MM.1S (cell line): ENCODE measurements around the gene DHFR.

Source experiments
- EZH2 ChIP-seq: fragments of 300-600 bp; sonication (generic); optimal IDR thresholded peaks from 2 replicates; pipeline ENCODE3; 2017; ENCODE audit warnings: low read depth, mild to moderate bottlenecking, antibody characterized with exemption, low read length, mixed read lengths
- TF ChIP-seq, protein P1 (sequence below): fragments of 300-600 bp; sonication (generic); IDR thresholded peaks from 2 replicates; pipeline ENCODE4 v1.5.1; 2016; ENCODE audit warnings: antibody characterized with exemption, low read length, mixed read lengths

GRCh38 chr5:80622756-80623155 is 32.0 kb downstream of the DHFR start:
- TF ChIP-seq, protein P1, sequence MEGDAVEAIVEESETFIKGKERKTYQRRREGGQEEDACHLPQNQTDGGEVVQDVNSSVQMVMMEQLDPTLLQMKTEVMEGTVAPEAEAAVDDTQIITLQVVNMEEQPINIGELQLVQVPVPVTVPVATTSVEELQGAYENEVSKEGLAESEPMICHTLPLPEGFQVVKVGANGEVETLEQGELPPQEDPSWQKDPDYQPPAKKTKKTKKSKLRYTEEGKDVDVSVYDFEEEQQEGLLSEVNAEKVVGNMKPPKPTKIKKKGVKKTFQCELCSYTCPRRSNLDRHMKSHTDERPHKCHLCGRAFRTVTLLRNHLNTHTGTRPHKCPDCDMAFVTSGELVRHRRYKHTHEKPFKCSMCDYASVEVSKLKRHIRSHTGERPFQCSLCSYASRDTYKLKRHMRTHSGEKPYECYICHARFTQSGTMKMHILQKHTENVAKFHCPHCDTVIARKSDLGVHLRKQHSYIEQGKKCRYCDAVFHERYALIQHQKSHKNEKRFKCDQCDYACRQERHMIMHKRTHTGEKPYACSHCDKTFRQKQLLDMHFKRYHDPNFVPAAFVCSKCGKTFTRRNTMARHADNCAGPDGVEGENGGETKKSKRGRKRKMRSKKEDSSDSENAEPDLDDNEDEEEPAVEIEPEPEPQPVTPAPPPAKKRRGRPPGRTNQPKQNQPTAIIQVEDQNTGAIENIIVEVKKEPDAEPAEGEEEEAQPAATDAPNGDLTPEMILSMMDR, result no peak
- no peak for TF ChIP-seq EZH2
